Measurements from ENCODE around the gene BAK1. TPM values are rescaled to one million over a fixed set of nuclear protein-coding genes. Genes with fewer than 3 reads are reported as not detected.

BAK1 gene
- polyA plus RNA-seq, 3 donors, result 27.8 to 41.5 (median 34.0) TPM

DNA sequence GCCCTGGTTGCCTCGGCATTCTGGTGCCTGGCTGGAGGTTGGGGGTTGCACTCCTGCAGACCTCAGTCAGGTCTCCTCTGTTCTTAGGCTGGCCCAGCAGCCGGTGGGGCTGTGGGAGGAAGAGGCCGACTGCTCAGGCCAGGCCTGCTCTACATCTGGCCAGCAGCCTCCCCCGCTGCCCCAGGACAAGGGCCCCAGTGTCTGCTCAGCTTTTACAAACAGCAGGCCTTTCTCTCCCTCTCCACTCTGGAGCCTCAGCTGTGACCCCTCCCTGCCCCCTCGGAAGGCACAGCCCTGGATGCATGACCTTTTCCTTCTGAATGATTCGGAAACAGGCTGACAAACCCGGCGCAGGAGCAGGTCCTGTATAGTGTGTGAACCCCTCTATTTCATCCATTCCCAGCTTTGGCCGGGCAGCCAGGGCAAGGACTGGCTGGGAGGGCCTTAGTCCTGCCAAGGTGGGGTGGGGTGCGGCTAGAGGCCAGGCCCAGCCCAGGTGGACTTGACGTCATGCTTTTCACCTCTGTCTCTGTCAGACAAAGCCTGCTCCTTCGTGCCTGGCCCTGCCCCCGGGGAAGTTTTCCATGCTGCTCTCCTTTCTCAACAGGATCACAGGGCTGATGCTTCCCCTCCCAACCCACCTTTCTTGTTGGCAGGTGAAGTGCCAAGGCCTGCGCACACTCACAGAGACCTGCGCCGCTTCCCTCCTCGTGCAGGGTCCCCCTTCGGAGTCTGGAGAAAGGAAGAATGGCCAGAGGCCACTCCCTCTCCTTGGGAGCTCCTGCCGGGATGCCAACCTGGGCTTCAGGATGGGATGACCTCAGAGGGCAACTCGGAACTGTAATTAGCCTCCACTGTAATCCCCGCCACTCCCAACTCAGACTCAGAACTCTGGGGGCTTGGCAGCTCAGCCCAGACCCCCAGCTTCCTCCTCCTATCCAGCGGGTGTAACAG is 31.0 kb upstream of the BAK1 start:
- no peaks in the 10 kb centered on the region for H3K9me3 ChIP-seq (replicated peaks in 1 of 2; ENCODE audit: control insufficient read depth in 1 of 2, insufficient read depth in 1 of 2, low read length in 2 of 2)
- 97% methylated on average over 18 of the region's 22 CpGs for WGBS (ENCODE audit: insufficient coverage)
- H3K27me3 ChIP-seq (ENCODE audit: control insufficient read depth in 2 of 2, insufficient read depth in 2 of 2, low read length in 2 of 2), result no peaks in the 10 kb centered on the region
- TF ChIP-seq, protein P1, sequence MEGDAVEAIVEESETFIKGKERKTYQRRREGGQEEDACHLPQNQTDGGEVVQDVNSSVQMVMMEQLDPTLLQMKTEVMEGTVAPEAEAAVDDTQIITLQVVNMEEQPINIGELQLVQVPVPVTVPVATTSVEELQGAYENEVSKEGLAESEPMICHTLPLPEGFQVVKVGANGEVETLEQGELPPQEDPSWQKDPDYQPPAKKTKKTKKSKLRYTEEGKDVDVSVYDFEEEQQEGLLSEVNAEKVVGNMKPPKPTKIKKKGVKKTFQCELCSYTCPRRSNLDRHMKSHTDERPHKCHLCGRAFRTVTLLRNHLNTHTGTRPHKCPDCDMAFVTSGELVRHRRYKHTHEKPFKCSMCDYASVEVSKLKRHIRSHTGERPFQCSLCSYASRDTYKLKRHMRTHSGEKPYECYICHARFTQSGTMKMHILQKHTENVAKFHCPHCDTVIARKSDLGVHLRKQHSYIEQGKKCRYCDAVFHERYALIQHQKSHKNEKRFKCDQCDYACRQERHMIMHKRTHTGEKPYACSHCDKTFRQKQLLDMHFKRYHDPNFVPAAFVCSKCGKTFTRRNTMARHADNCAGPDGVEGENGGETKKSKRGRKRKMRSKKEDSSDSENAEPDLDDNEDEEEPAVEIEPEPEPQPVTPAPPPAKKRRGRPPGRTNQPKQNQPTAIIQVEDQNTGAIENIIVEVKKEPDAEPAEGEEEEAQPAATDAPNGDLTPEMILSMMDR (IDR thresholded peaks at IDR 0.05), result no peak
- no peaks in the 10 kb centered on the region for H3K36me3 ChIP-seq (replicated peaks in 1 of 2; ENCODE audit: control insufficient read depth in 1 of 2, insufficient read depth in 2 of 2, low read length in 2 of 2)
- Mint-ChIP-seq H3K27ac (no peak overlapping the region), H3K36me3 (no peaks in the 10 kb centered on the region), H3K4me3 (no peak overlapping the region), H3K27me3 (ENCODE audit: low read depth in 3 of 3) (peaks cover 0 to 9% (median 8%) of the 10 kb centered on the region in 3 donors), H3K9me3 (peaks cover 0 to 6% (median 2%) of the 10 kb centered on the region in 7 donors), H3K4me1 (no peaks in the 10 kb centered on the region)
- H3K4me2 ChIP-seq (replicated peaks; ENCODE audit: extremely low read depth, low read length, poor library complexity, severe bottlenecking), result no peak overlapping the region
- H3K27ac ChIP-seq (ENCODE audit: low read depth in 1 of 2, low read length in 2 of 2), result no peak overlapping the region
- DNase-seq, result no peak
- H2AFZ ChIP-seq (ENCODE audit: insufficient read depth, low read depth, low read length, poor library complexity, severe bottlenecking), result no peak overlapping the region
- H3K4me3 ChIP-seq (replicated peaks in 1 of 3; ENCODE audit: low read depth in 2 of 3, low read length in 3 of 3), result no peak overlapping the region
- no peak overlapping the region for H3K9ac ChIP-seq (ENCODE audit: insufficient read depth, low read length, poor library complexity, severe bottlenecking)
- H4K20me1 ChIP-seq (ENCODE audit: insufficient read depth, low read length), result no peaks in the 10 kb centered on the region
- H3K79me2 ChIP-seq (ENCODE audit: insufficient read depth, low read length), result no peaks in the 10 kb centered on the region
- intact Hi-C loops (cut with micrococcal nuclease), result no loop called here
- H3K4me1 ChIP-seq (ENCODE audit: control insufficient read depth in 1 of 2, insufficient read depth in 2 of 2, low read length in 2 of 2), result no peaks in the 10 kb centered on the region

DNA sequence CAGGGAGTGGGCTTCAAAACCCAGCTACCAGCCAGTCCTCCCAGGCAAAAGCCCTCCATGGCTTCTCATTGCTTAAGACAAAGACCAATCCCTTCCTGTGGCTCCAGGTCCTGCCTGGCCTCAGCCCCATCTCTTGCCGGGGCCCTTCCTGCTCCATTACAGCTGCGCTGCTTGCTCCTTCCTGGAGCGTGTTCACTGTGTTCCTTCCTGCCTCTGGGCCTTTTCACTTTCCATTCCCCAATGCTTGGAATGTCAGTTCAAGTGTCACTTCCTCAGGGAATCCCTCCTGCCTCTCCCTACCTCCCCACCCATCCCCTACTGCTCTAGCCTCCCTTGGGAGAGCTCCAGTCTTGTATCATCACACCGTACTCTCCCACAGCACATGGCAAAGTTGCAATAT is 30.0 kb upstream of the BAK1 start:
- intact Hi-C loops (cut with micrococcal nuclease), result no loop called here
- no peak overlapping the region for H2AFZ ChIP-seq (ENCODE audit: insufficient read depth, low read depth, low read length, poor library complexity, severe bottlenecking)
- no peaks in the 10 kb centered on the region for H4K20me1 ChIP-seq (ENCODE audit: insufficient read depth, low read length)
- H3K9ac ChIP-seq (ENCODE audit: insufficient read depth, low read length, poor library complexity, severe bottlenecking), result no peak overlapping the region
- H3K9me3 Mint-ChIP-seq, result peaks cover 0 to 7% (median 3%) of the 10 kb centered on the region in 7 donors
- DNase-seq, result no peak
- no peak overlapping the region for H3K27ac ChIP-seq (ENCODE audit: low read depth in 1 of 2, low read length in 2 of 2)
- no peak overlapping the region for H3K4me3 ChIP-seq (replicated peaks in 1 of 3; ENCODE audit: low read depth in 2 of 3, low read length in 3 of 3)
- no peaks in the 10 kb centered on the region for H3K36me3 ChIP-seq (replicated peaks in 1 of 2; ENCODE audit: control insufficient read depth in 1 of 2, insufficient read depth in 2 of 2, low read length in 2 of 2)
- TF ChIP-seq, protein P1 (IDR thresholded peaks at IDR 0.05), result no peak
- no peak overlapping the region for H3K4me3 Mint-ChIP-seq
- H3K79me2 ChIP-seq (ENCODE audit: insufficient read depth, low read length), result no peaks in the 10 kb centered on the region
- H3K9me3 ChIP-seq (replicated peaks in 1 of 2; ENCODE audit: control insufficient read depth in 1 of 2, insufficient read depth in 1 of 2, low read length in 2 of 2), result no peaks in the 10 kb centered on the region
- 93% methylated on average over 3 of the region's 4 CpGs for WGBS (ENCODE audit: insufficient coverage)
- H3K27me3 Mint-ChIP-seq (ENCODE audit: low read depth in 3 of 3), result peaks cover 0 to 9% (median 8%) of the 10 kb centered on the region in 3 donors
- no peaks in the 10 kb centered on the region for H3K27me3 ChIP-seq (ENCODE audit: control insufficient read depth in 2 of 2, insufficient read depth in 2 of 2, low read length in 2 of 2)
- H3K4me1 Mint-ChIP-seq, result peaks cover 4% of the 10 kb centered on the region
- peak overlapping the region in 1 of 7 donors; percentile 42 for H3K27ac Mint-ChIP-seq
- H3K4me1 ChIP-seq (ENCODE audit: control insufficient read depth in 1 of 2, insufficient read depth in 2 of 2, low read length in 2 of 2), result peaks cover 4% of the 10 kb centered on the region in 2 donors
- no peaks in the 10 kb centered on the region for H3K36me3 Mint-ChIP-seq
- no peak overlapping the region for H3K4me2 ChIP-seq (replicated peaks; ENCODE audit: extremely low read depth, low read length, poor library complexity, severe bottlenecking)
